ENCODE measurements around the gene NHEJ1.

The NHEJ1 gene

GRCh38 chr2:219127037-219127635 is 33.5 kb downstream of the NHEJ1 start:
- no peaks in the 10 kb centered on the region for H3K27me3 ChIP-seq (ENCODE audit: low read depth, low read length)
- H3K9me3 ChIP-seq (ENCODE audit: control insufficient read depth in 1 of 2, low read length in 2 of 2), result no peaks in the 10 kb centered on the region
- no peak overlapping the region for H3K4me3 ChIP-seq (ENCODE audit: low read depth in 1 of 2, low read length in 2 of 2)
- peaks cover 0 to 6% of the 10 kb centered on the region in 2 donors for H3K4me1 ChIP-seq (ENCODE audit: control insufficient read depth in 1 of 2, insufficient read depth in 2 of 2, low read length in 2 of 2)
- peaks cover 3 to 8% of the 10 kb centered on the region in 2 donors for H3K36me3 ChIP-seq (ENCODE audit: control insufficient read depth in 1 of 2, insufficient read depth in 2 of 2, low read length in 2 of 2)
- peak overlapping the region; percentile 26 for H3K27ac ChIP-seq (ENCODE audit: low read length)

GRCh38 chr2:219126555-219126954 is 34.1 kb downstream of the NHEJ1 start:
- H3K9me3 ChIP-seq (ENCODE audit: control insufficient read depth in 1 of 2, low read length in 2 of 2), result no peaks in the 10 kb centered on the region
- peaks cover 3 to 8% of the 10 kb centered on the region in 2 donors for H3K36me3 ChIP-seq (ENCODE audit: control insufficient read depth in 1 of 2, insufficient read depth in 2 of 2, low read length in 2 of 2)
- H3K27ac ChIP-seq (ENCODE audit: low read length), result no peak overlapping the region
- H3K27me3 ChIP-seq (ENCODE audit: low read depth, low read length), result no peaks in the 10 kb centered on the region
- H3K4me1 ChIP-seq (ENCODE audit: control insufficient read depth in 1 of 2, insufficient read depth in 2 of 2, low read length in 2 of 2), result peaks cover 0 to 6% of the 10 kb centered on the region in 2 donors
- H3K4me3 ChIP-seq (ENCODE audit: low read depth in 1 of 2, low read length in 2 of 2), result no peak overlapping the region

GRCh38 chr2:219125886-219126270 is 34.7 kb downstream of the NHEJ1 start:
- H3K4me1 ChIP-seq (ENCODE audit: control insufficient read depth in 1 of 2, insufficient read depth in 2 of 2, low read length in 2 of 2), result peaks cover 0 to 6% of the 10 kb centered on the region in 2 donors
- no peak overlapping the region for H3K4me3 ChIP-seq (ENCODE audit: low read depth in 1 of 2, low read length in 2 of 2)
- no peaks in the 10 kb centered on the region for H3K27me3 ChIP-seq (ENCODE audit: low read depth, low read length)
- peaks cover 3 to 8% of the 10 kb centered on the region in 2 donors for H3K36me3 ChIP-seq (ENCODE audit: control insufficient read depth in 1 of 2, insufficient read depth in 2 of 2, low read length in 2 of 2)
- no peaks in the 10 kb centered on the region for H3K9me3 ChIP-seq (ENCODE audit: control insufficient read depth in 1 of 2, low read length in 2 of 2)
- no peak overlapping the region for H3K27ac ChIP-seq (ENCODE audit: low read length)

- Histone ChIP-seq H3K9me3 (ENCODE audit: control insufficient read depth in 1 of 2, low read length in 2 of 2) (no peaks in the 10 kb centered on the region), H3K27ac (ENCODE audit: low read length) (no peak overlapping the region), H3K4me1 (ENCODE audit: control insufficient read depth in 1 of 2, insufficient read depth in 2 of 2, low read length in 2 of 2) (peaks cover 0 to 6% of the 10 kb centered on the region in 2 donors), H3K4me3 (ENCODE audit: low read depth in 1 of 2, low read length in 2 of 2) (no peak overlapping the region), H3K27me3 (ENCODE audit: low read depth, low read length) (no peaks in the 10 kb centered on the region), H3K36me3 (ENCODE audit: control insufficient read depth in 1 of 2, insufficient read depth in 2 of 2, low read length in 2 of 2) (peaks cover 3 to 8% of the 10 kb centered on the region in 2 donors)
Observed at GRCh38 chr2:219125225-219125885, 35.3 kb downstream of the NHEJ1 start.

- Histone ChIP-seq H3K27ac (ENCODE audit: low read length) (peak overlapping the region; percentile 81), H3K27me3 (ENCODE audit: low read depth, low read length) (no peaks in the 10 kb centered on the region), H3K36me3 (ENCODE audit: control insufficient read depth in 1 of 2, insufficient read depth in 2 of 2, low read length in 2 of 2) (peaks cover 3 to 8% of the 10 kb centered on the region in 2 donors), H3K9me3 (ENCODE audit: control insufficient read depth in 1 of 2, low read length in 2 of 2) (no peaks in the 10 kb centered on the region), H3K4me3 (ENCODE audit: low read depth in 1 of 2, low read length in 2 of 2) (no peak overlapping the region), H3K4me1 (ENCODE audit: control insufficient read depth in 1 of 2, insufficient read depth in 2 of 2, low read length in 2 of 2) (peaks cover 0 to 6% of the 10 kb centered on the region in 2 donors)
Observed at GRCh38 chr2:219124381-219125110, 36.1 kb downstream of the NHEJ1 start.

GRCh38 chr2:219123356-219124135 is 37.1 kb downstream of the NHEJ1 start:
- no peaks in the 10 kb centered on the region for H3K27me3 ChIP-seq (ENCODE audit: low read depth, low read length)
- peak overlapping the region; percentile 81 for H3K27ac ChIP-seq (ENCODE audit: low read length)
- no peak overlapping the region for H3K4me3 ChIP-seq (ENCODE audit: low read depth in 1 of 2, low read length in 2 of 2)
- peaks cover 0 to 6% of the 10 kb centered on the region in 2 donors for H3K4me1 ChIP-seq (ENCODE audit: control insufficient read depth in 1 of 2, insufficient read depth in 2 of 2, low read length in 2 of 2)
- peaks cover 0 to 8% of the 10 kb centered on the region in 2 donors for H3K36me3 ChIP-seq (ENCODE audit: control insufficient read depth in 1 of 2, insufficient read depth in 2 of 2, low read length in 2 of 2)
- H3K9me3 ChIP-seq (ENCODE audit: control insufficient read depth in 1 of 2, low read length in 2 of 2), result no peaks in the 10 kb centered on the region

- no peaks in the 10 kb centered on the region for H3K27me3 ChIP-seq (ENCODE audit: low read depth, low read length)
- peaks cover 0 to 8% of the 10 kb centered on the region in 2 donors for H3K36me3 ChIP-seq (ENCODE audit: control insufficient read depth in 1 of 2, insufficient read depth in 2 of 2, low read length in 2 of 2)
- H3K27ac ChIP-seq (ENCODE audit: low read length), result peak overlapping the region; percentile 81
- H3K9me3 ChIP-seq (ENCODE audit: control insufficient read depth in 1 of 2, low read length in 2 of 2), result no peaks in the 10 kb centered on the region
- H3K4me1 ChIP-seq (ENCODE audit: control insufficient read depth in 1 of 2, insufficient read depth in 2 of 2, low read length in 2 of 2), result peaks cover 0 to 6% of the 10 kb centered on the region in 2 donors
- no peak overlapping the region for H3K4me3 ChIP-seq (ENCODE audit: low read depth in 1 of 2, low read length in 2 of 2)
Observed at GRCh38 chr2:219122202-219122980, 38.2 kb downstream of the NHEJ1 start.

- H3K36me3 ChIP-seq (ENCODE audit: control insufficient read depth in 1 of 2, insufficient read depth in 2 of 2, low read length in 2 of 2), result peaks cover 0 to 3% of the 10 kb centered on the region in 2 donors
- no peak overlapping the region for H3K4me3 ChIP-seq (ENCODE audit: low read depth in 1 of 2, low read length in 2 of 2)
- H3K9me3 ChIP-seq (ENCODE audit: control insufficient read depth in 1 of 2, low read length in 2 of 2), result no peaks in the 10 kb centered on the region
- no peak overlapping the region for H3K27ac ChIP-seq (ENCODE audit: low read length)
- H3K27me3 ChIP-seq (ENCODE audit: low read depth, low read length), result no peaks in the 10 kb centered on the region
- H3K4me1 ChIP-seq (ENCODE audit: control insufficient read depth in 1 of 2, insufficient read depth in 2 of 2, low read length in 2 of 2), result no peaks in the 10 kb centered on the region
Observed at GRCh38 chr2:219120082-219120481, 40.5 kb downstream of the NHEJ1 start.

- Histone ChIP-seq H3K36me3 (ENCODE audit: control insufficient read depth in 1 of 2, insufficient read depth in 2 of 2, low read length in 2 of 2) (no peaks in the 10 kb centered on the region), H3K4me1 (ENCODE audit: control insufficient read depth in 1 of 2, insufficient read depth in 2 of 2, low read length in 2 of 2) (no peaks in the 10 kb centered on the region)
Observed at GRCh38 chr2:219119422-219120043, 41.1 kb downstream of the NHEJ1 start.

GRCh38 chr2:219118504-219118903 is 42.1 kb downstream of the NHEJ1 start:
- H3K27ac ChIP-seq (ENCODE audit: low read length), result no peak overlapping the region
- H3K36me3 ChIP-seq (ENCODE audit: control insufficient read depth in 1 of 2, insufficient read depth in 2 of 2, low read length in 2 of 2), result no peaks in the 10 kb centered on the region
- no peak overlapping the region for H3K4me3 ChIP-seq (ENCODE audit: low read depth in 1 of 2, low read length in 2 of 2)

More at GRCh38 chr2:219119422-219120043, 41.1 kb downstream of the NHEJ1 start:
- H3K27me3 ChIP-seq (ENCODE audit: low read depth, low read length), result no peaks in the 10 kb centered on the region
- no peaks in the 10 kb centered on the region for H3K9me3 ChIP-seq (ENCODE audit: control insufficient read depth in 1 of 2, low read length in 2 of 2)
- no peak overlapping the region for H3K27ac ChIP-seq (ENCODE audit: low read length)
- no peak overlapping the region for H3K4me3 ChIP-seq (ENCODE audit: low read depth in 1 of 2, low read length in 2 of 2)

More at GRCh38 chr2:219118504-219118903, 42.1 kb downstream of the NHEJ1 start:
- H3K27me3 ChIP-seq (ENCODE audit: low read depth, low read length), result no peaks in the 10 kb centered on the region
- no peaks in the 10 kb centered on the region for H3K9me3 ChIP-seq (ENCODE audit: control insufficient read depth in 1 of 2, low read length in 2 of 2)
- no peaks in the 10 kb centered on the region for H3K4me1 ChIP-seq (ENCODE audit: control insufficient read depth in 1 of 2, insufficient read depth in 2 of 2, low read length in 2 of 2)

All from muscle layer of duodenum (tissue), 2 donors.